Right ventricle myocardium superior (tissue), 1 donor: ENCODE results near the gene RCSD1. TPM values are rescaled to one million over a fixed set of nuclear protein-coding genes. Genes with fewer than 3 reads are reported as not detected.

Source experiments
- ATAC-seq: fragments of 200-7000 bp; cut with Tn5 transposase; one replicate; pipeline ENCODE4 v1.9.1; 2020; ENCODE audit warnings: mild to moderate bottlenecking; ENCODE audit not compliant: poor library complexity
- DNase-seq: peaks from one replicate; pipeline ENCODE4 v3.0.0-alpha.2; 2020
- intact Hi-C: fragments of 100-400 bp; cut with DNase I; formaldehyde crosslinking; loops from one replicate; pipeline ENCODE4 v1.11.2; 2022
- total RNA-seq: library from RNA; stranded (reverse); fragmentation: NEBNext Ultra II Directional; extraction: Animal tissue kit (Norgen Biotek cat#: 25700); gene quantifications from one replicate; pipeline ENCODE4 v1.2.1, GENCODE V29; 2021
- donor health status: DM: no; HTN: yes; CAD: no; lungs with severe emphysema.

Gene RCSD1
- total RNA-seq, 1 donor from 2014 or later = 42.9 TPM

DNA sequence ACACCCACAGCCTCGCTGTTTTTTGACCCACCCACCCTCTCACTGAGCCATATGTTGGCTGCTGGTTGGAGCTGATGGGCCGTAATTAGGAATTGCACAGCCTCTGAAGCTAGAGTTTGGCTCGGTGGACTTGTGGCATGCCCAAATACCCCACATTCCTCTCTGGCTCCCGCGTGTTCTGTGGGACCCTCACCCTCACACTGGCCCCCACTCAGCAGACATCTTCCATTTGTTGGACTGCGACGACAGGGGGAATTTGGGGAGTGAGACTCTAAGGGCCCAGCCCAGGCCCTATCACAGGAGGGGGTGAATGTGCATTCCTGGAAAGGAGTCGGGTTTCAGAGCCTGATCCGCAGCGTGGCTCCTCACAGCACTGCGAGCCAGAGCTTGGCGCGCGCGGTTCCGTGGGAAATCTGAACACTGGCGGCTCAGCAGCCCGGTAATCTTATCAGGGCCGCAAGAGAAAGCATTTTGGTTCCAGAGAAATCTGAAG is 5.2 kb downstream of the RCSD1 start:
- ATAC-seq (peak; percentile 78), DNase-seq (peak; percentile 79)
- intact Hi-C loops = no loop called here

DNA sequence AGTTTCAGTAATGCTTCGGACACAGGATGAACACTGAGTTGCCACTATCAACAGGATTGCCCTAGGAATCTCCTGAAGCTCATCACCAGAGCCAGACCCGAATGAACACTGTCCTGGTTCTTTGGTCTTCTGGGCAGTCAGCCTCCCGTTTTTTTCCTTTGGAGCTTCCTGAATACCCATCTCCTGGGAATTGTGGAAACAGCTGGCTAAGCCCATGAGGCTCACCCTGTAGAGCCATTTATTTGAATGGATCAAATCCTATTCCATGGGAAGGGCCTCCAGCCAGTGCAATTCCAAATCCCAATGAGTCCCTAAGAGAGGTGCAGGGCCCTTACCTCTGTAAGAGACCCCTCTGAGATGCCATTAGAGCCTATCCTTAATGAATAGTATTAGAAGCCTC is 5.9 kb downstream of the RCSD1 start:
- intact Hi-C loops = no loop called here
- no peak for ATAC-seq
- DNase-seq = no peak

DNA sequence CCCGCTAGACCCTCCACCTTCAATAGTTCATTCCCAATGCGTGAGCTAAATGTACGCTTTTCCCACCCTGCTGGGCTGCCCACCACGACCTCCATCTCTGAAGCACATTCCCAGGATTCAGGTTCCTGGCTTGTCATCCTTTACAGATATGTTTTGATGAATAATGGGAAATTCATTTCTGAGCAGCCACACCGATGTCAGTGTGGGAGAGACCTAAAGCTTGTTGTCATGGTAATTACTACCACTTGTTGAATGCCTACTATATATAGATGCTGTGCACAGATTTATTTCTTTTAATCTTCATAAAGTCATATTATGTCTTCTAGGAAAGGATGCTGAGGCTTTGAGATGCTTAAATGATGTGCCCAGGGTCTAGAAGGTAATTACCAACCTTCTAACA is 8.0 kb downstream of the RCSD1 start:
- DNase-seq (no peak), ATAC-seq (no peak)
- intact Hi-C loops = no loop called here

DNA sequence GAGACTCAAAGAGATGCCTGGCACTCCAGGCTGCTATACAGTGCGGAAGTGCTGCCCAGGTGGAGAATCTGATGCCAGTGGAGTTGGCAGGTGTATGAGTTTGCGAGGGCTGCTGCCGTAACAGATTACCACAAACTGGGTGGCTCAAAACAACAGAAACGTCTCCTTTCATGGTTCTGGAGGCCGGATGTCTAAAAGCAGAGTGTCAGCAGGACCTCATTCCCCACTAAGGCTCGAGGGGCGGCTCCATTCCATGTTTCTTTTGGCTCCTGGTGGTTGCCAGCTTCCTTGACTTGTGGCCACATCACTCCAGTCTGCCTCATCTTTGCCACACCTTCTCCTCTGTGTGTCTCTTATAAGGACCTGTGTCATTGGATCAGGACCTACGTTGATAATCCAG is 10.0 kb downstream of the RCSD1 start:
- intact Hi-C loops = no loop called here
- DNase-seq = no peak
- no peak for ATAC-seq

DNA sequence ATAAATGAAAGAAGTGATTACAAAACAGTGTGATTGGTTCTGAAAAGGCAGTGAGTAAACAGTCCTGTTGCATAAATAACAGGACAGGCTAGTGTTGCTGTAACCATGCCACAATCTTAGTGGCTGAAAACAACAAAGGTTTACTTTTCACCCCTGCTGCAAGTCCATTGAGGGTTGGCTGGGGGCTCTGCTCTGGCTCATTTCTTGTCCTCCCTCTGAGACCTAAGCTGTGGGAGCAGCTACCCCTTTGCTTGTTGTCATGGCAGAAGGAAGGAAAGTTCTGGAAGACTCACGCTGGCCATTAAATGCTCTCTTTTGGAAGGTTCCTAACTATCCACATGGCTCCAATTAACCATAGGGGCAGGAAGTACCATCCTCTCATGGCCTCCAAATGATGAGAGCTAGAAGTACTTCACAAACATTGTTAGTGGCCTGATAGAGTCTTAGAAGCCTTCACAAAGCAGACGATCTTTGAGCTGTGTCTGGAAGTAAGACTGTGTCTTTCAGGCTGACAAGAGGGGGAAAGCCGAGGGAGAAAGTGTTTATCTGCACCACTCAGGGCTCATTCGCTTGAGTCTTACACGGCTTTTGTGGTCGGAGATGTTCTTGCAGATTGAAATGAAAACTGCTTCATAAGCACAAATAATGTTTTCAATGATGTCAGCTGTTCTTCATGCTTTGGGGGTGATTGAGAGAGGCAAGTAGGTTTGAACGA is 11.9 kb downstream of the RCSD1 start:
- no peak for DNase-seq
- intact Hi-C loops = no loop called here
- no peak for ATAC-seq

DNA sequence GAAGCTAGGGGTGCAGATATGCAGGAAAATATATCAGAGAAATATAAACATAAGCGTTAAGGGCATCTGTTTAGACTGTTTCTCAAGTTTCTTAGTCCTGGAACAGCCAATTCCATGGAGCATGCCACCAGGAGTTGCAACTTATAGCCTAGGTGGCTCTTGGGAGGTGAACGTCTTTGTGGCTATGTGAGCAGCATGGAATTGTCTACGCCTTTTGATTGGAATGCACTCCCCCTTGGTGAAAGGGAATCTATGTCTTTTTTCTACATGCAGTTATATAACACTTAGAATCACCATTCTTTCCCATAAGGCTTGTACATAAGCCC is 12.4 kb downstream of the RCSD1 start:
- intact Hi-C loops = no loop called here
- ATAC-seq (no peak), DNase-seq (no peak)

DNA sequence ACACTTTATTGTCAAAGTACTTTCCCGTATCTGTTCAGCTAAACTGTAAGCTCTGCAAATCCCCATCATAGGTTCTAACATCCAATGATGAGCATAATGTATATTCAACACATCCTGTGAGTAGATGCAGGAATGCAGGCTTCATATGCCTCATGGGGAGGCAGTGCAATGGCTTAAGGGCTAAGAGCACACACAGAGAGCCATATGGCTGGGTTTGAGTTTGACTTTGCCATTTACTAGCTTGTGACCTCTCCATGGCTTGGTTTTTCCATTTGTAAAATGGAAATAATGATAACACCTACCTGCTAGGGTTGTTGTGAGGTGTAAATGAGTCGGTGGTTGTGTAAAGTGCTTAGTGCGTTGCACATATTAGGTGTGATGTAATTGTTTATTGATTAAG is 13.4 kb downstream of the RCSD1 start:
- intact Hi-C loops = no loop called here
- DNase-seq (no peak), ATAC-seq (no peak)

DNA sequence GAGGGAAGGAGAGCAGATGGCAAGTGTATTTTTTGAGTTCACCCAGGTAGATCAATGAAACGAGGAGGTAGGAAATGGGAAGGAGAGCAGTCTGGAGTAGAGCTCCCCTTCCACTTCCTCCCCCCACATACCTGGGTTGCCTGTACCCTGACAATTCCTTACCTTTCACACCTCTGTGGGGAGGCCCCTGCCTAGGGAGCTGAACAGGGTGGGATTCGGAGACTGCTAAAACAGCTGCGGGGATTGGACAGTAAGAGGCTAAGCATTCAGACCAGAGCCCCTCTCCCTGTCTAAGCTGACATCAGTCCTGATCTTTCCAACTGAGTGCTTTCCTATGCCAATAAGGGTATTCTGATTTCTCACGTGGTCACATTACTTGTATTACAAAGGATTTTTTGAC is 14.5 kb downstream of the RCSD1 start:
- intact Hi-C loops = no loop called here
- DNase-seq (no peak), ATAC-seq (no peak)

DNA sequence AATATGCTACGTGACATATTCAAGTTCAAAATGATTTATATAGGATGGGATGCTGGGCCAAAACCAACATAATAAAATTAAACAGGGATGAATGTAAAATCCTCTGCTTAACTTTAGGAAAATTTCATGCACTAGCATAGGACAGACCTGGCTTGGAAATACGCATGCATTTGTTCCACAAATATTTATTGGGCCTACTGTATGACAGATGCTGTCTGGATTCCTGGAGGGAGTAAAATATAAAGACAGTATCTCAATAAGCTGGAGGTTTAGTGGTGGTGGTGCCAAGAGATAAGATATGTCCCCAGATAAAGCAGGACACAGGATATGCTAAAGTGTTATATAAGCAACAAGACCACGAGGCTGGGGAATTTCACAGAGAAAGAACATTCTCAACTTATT is 15.1 kb downstream of the RCSD1 start:
- DNase-seq (no peak), ATAC-seq (no peak)
- intact Hi-C loops = no loop called here

DNA sequence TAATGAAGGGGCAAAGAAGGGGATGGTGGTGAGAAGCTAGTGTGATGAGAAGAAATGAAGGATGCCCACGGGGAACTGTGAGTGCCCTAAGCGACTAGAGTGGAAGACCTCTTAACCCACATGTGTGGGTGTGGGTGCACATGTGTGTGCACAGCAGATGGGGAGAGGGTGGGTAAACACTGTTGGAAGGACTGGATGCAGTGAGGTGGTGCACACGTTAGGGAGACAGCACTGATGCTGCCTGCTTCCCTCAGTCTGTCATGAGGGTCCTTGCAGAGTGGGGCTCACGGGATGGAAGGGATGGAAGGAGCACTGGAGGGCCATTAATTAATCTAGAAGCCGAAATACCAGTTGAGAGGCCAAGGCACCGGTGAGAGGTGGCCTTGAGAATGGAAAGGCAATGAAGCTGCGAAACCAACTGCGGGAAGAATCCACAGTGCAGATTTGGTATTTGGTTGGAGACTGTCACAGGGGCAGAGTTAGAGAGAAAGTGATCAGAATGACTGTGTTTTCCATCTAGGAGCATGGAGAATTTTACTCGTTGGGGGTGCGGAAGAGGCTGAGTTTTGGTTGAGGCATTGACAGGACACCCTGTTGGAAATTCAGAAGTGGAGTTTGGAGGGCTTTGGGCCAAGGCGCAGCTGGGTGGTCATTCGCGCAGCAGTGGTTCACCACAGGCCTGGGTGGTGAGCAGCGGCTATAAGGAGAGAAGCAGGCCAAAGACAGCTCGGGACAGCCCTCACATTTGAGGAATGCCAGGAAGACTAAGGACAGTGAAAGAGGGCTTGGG is 15.8 kb downstream of the RCSD1 start:
- DNase-seq = no peak
- intact Hi-C loops = no loop called here
- no peak for ATAC-seq

DNA sequence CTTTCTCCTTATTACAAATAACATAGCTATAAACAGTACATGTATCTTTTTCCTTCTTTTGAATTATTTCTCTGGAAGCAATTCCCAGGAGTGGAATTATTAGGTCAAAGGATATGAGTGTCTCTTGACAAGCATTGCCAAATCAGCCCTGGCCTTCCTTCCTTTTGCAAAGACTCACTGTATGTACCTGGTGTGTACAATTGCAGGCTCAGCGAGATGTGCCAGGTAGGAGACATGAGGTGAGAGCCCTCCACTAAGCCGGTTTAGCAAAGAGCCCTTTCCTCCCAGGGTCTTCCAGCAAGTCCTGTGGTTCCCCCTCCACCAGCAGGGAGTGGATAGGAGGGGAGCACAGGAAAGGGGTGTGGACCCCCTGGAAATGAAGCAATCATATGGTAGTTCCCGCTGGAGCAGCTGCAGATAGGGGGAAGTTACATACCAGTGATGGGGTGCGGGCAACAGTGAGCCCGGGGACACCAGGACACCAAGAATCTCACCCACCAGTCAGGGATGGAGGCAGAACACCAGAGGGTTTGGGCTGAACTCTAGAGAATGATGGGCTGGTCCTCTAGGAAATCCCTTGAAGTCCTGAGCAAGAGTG is 18.3 kb downstream of the RCSD1 start:
- intact Hi-C loops = no loop called here
- DNase-seq (peak; percentile 55), ATAC-seq (peak; percentile 23)

DNA sequence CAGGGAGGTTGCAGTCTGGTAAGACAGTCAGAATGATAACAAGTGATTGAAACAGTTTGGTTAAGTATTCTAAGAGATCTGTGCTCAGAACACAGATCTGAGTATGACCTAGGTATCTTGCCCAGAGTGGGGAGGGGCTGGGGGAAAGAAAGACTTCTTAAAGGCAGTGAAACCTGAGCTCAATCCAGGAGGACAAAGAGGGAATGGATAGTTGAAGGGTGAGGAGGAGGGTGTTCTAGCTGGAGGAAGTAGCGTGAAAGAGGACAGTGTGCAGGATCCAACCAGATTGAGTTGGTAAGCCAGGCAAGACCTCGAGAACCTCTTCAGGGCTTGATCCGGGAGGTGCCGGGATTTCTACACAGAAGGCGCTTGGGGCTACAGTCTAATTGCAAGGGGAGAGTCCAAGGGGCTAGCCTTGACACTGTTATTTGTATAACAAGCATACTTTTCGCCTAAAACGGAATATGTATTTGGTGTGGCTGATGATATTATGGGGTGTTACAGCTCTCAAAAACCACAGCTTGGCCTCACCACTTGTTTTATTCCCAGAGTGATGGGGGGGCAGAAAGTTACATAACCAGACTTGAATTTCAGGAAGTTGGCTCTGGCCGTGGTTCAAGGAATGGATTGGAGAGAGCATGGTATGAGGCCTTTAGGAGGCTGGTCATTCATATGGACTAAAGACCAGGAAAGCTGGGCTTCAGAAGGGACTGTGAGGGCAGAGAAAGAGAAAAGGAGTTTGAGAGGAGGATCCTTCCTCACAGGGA is 19.1 kb downstream of the RCSD1 start:
- peak; percentile 56 for ATAC-seq
- intact Hi-C loops = no loop called here
- peak; percentile 61 for DNase-seq

DNA sequence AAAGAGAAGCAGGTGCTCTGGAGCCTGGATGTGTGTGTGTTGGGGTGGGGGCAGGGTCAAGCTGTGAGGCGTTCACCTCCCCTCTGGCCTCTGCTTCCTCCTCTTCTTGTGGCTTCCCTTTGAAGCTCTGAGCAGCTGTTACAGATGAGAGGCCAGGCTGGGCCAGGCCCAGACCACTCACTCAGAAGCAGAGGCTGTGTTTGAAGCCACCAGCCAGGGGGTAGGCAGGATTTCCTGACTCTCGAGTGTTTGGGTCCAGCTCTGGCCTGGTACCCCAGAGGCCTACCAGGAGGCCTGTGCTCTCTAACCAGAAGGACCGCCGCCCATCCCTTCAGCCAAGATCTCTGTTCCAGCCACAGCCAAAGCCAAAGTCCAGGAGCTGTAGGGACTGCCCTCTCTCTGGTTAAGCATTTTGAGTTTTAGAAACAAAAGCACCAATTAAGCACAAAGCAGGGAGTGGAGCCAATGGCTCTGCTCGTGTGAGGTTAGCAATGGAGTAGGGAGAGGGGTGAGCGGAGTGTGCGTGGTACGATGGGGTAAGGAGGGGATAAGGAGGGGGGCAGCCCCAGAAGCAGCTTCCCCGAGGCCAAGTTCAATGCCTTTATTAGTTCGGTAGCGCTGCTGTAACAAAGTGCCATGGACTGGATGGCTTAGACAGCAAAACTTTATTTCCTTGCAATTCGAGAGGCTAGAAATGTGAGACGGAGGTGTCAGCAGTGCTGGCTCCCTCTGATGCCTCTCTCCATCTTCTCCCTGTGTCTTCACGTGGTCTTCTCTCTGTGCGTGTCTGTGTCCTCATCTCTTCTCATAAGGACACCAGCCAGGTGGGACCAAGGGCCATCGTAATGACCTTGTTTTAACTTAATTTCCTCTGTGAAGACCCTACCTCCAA is 20.5 kb downstream of the RCSD1 start:
- ATAC-seq (peak; percentile 38), DNase-seq (peak; percentile 69)
- intact Hi-C loops = no loop called here

DNA sequence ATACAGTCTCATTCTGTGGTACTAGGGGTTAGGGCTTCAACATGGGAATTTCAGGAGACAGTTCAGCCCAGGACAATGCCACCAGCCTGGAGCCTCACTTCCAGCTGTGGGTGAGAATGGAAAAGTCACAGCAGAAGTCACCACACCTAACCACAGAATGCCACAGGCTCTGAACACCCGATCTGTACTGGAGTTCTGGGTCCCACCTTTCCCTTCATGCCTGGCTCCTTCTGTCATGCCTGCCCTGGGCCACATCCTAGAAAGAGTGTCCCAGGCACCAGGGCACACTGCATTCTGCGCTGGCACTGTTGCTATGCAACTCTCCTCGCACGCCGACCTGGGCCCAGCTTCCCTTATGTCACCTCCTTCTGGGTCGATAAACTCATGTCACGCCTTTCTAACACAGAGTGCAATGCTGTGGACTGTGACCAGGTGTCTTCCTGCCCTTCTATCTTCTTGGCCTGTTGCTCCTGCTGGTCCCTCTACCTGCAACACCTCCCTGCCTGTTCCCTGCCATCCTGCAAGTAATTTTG is 21.2 kb downstream of the RCSD1 start:
- ATAC-seq (peak; percentile 56), DNase-seq (peak; percentile 54)
- intact Hi-C loops = no loop called here

DNA sequence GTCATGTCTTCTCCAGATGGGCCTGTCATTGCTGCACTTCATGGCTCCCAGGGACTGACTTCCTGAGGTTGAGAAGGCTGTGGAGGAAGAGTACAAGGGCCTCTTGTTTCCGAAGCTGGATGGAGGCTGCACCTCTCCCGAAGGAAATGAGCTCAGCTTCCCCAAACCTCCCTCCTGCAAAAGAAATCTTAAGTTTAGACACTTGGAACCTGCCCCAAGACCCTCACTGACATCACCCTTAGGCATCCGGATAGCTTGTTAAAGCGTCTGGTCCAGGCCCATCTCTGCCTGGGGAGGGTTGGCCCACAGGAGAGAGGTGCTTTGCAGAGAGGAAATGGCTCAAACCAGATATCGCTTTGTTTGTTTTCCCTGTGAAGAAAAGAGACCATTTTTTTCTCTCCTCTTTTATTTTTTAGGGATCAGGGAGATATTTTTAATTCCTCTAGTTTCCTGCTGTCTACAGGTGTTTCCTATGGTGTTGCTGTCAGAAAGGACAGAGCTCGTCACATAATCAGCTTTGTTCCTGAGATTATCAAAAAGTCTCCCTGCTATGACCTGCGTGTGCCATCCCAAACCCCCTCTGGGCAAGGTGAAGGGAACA is 25.0 kb downstream of the RCSD1 start:
- DNase-seq (no peak), ATAC-seq (peak; percentile 31)
- intact Hi-C loops = no loop called here

DNA sequence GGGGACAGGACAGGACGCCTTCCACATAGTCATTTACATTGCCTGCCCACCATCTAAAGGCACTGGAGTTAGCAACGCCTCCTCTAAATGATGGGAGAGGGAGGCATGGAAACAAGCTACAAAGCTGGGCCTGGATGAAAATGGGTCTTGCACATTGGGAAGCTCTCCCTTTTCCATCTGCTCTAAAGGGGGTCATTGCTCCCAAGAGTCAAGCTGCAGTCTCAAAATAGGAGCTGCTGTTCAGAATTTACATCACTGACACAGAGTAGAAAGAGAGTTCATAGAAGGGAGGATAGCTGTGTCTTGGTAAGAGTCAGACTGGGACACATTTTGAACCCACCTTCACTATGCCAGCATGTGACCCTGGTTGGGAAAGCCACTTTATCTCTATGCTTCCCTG is 26.6 kb downstream of the RCSD1 start:
- intact Hi-C loops = no loop called here

DNA sequence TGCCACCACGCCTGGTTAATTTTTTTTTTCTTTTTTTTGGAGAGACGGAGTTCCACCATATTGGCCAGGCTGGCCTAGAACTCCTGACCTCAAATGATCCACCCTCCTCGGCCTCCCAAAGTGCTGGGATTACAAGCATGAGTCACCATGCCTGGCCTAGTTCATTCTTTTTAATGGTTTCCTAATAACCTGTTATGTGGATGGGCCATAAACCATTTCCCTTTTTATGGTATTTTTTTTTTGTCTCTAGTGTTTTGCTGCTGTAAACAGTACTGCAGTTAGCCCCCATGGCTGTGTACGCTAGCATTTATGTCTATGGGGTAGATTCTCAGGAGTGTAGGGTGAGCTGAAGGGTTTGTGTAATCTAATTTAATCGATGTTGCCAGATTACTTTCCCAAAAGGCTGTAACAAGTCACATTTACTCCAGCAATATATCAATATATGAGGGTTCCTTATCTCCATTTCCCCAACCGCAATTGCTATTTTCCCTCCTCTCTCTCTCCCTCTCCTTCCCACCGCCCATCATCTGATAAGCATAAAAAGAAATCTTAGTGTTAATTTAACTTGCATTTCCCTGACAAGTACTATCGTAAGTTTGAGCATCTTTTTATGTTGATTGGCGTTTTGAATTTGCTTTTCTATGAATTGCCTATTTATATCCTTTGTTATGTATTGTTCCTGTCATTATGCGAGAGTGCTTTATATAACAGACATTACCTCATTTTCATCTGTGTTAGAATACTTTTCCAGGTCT is 28.7 kb downstream of the RCSD1 start:
- intact Hi-C loops = no loop called here
- ATAC-seq (no peak), DNase-seq (no peak)

More for the DNA sequence above, 26.6 kb downstream of the RCSD1 start:
- DNase-seq = no peak
- ATAC-seq = no peak
